Esophagus squamous epithelium (tissue), 4 donors: Measurements from ENCODE around the gene ACOT8.

Experiments used
- POLR2A ChIP-seq, 4 donors: fragments of 450-650 bp; IDR thresholded peaks; one replicate each; pipeline ENCODE4 v1.6.1; 2017; ENCODE audit warnings: antibody characterized with exemption in 4 of 4, mild to moderate bottlenecking in 4 of 4, moderate library complexity in 3 of 4
- TF ChIP-seq, protein P1 (sequence below), 6 experiments: fragments of 450-650 bp in 4 of 6; fragments of 200-600 bp in 2 of 6; sonication (generic) in 2 of 6; IDR thresholded peaks; one replicate each; pipeline ENCODE4 v1.5.1; 2016 to 2019; ENCODE audit warnings: antibody characterized with exemption in 6 of 6, mild to moderate bottlenecking in 4 of 6, moderate library complexity in 4 of 6

GRCh38 chr20:45812157-45813005 is 44.8 kb downstream of the ACOT8 start, which contains the start of gene UBE2C:
- TF ChIP-seq, protein P1, sequence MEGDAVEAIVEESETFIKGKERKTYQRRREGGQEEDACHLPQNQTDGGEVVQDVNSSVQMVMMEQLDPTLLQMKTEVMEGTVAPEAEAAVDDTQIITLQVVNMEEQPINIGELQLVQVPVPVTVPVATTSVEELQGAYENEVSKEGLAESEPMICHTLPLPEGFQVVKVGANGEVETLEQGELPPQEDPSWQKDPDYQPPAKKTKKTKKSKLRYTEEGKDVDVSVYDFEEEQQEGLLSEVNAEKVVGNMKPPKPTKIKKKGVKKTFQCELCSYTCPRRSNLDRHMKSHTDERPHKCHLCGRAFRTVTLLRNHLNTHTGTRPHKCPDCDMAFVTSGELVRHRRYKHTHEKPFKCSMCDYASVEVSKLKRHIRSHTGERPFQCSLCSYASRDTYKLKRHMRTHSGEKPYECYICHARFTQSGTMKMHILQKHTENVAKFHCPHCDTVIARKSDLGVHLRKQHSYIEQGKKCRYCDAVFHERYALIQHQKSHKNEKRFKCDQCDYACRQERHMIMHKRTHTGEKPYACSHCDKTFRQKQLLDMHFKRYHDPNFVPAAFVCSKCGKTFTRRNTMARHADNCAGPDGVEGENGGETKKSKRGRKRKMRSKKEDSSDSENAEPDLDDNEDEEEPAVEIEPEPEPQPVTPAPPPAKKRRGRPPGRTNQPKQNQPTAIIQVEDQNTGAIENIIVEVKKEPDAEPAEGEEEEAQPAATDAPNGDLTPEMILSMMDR (IDR thresholded peaks at IDR 0.05): no peak
- TF ChIP-seq POLR2A (IDR thresholded peaks at IDR 0.05): peak in 1 of 4 donors; percentile 42
